Activated T-cell treated with anti-CD3 and anti-CD28 coated beads for 4 hours (primary cell): ENCODE results near the gene TBC1D16.
"Not testable (repeated sequence)": the region's sequence is repeated elsewhere in the genome, so short reads cannot be mapped to it uniquely, and the experiment has no call there.

ENCODE experiments used
- DNase-seq: peaks from one replicate; pipeline ENCODE4 v3.0.0-alpha.2; 2020

Gene TBC1D16

GRCh38 chr17:79971651-79972050 lies 64.0 kb downstream of the TBC1D16 start:
- DNase-seq = no peak

- DNase-seq = no peak
These were observed 65.0 kb downstream of the TBC1D16 start for GRCh38 chr17:79970576-79971068.

GRCh38 chr17:79969906-79970305 lies 65.8 kb downstream of the TBC1D16 start:
- DNase-seq = no peak

DNA sequence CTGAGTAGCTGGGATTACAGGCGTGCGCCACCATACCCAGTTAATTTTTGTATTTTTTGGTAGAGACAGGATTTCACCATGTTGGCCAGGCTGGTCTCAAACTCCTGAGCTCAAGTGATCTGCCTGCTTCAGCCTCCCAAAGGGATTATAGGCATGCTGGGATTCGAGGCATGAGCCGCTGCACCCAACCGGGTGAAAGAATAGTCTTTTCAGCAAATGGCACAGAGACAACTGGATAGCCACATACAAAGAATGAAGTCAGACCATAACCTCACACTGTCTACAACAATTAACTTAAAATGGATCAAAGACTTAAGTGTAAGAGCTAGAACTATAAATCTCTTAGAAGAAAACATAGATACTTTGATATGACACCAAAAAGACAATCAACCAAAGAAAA lies 67.6 kb downstream of the TBC1D16 start:
- no peak for DNase-seq

DNA sequence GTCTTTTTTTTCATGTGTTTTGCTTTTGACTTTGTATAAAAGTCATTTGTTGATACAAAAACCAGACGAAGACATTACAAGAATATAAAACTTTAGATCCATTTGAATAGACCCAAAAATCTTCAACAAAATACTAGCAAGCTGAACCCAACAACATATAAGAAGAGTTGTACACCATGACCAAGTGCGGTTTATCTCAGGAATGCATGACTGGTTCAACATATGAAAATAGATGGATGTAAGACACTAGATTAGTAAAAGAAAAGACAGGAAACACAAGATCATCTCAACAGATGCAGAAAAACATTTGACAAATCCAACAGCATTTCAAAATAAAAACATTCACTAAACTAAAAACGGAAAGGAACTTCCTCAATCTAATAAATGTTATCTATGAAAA lies 69.0 kb downstream of the TBC1D16 start:
- no peak for DNase-seq

- DNase-seq = no peak
These were observed 69.9 kb downstream of the TBC1D16 start for GRCh38 chr17:79965806-79966205.

GRCh38 chr17:79962467-79962866 lies 73.2 kb downstream of the TBC1D16 start:
- DNase-seq = not testable (repeated sequence)

- DNase-seq = not testable (repeated sequence)
These were observed 74.1 kb downstream of the TBC1D16 start for GRCh38 chr17:79961567-79961966.

DNA sequence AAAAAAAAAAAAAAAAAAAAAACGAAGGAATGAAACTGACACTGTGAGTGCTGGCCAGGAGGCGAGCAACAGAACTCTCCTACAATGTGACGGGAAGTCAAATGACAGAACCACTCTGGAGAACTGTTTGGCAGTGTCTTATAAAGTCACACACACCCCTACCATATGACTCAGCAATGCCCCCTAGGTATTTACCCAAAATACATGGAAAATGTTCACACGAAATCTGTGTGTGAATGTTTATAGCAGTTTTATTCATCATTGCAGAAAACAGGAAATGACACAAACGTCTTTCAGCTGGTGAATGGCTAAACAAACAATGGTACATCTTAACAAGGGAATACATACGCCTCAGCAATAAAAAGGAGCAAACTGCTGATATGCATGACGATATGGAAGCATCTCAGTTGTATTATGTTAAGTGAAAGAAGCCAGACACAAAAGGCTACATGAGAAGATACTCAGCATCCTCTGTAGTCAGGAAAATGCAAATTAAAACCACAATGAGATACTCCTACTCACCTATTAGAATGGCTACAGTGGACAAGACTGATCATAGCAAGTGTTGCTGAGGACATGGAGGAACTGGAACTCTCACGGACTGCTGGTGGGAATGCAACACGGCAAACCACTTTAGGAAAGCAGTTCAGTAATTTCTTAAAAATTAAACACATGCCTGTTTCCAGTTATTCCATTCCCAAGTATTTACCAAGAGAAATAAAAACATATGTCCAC lies 74.7 kb downstream of the TBC1D16 start:
- DNase-seq = no peak

DNA sequence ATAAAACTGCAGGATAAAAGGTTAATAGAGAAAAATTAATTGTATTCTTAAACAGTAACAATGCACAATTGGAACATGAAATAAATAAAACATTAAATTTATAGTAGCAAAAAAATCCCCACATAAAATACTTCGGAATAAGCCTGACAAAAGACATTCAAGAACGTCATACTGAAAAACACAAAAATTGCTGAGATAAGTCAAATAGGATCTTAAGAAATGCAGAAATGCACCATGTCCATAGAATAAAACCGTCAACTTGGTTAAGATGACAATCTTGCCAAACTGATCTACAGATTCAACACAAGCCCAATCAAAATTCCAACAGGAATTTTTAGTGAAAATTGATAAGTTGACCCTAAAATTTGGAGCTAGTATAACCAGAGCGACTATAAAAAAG lies 76.6 kb downstream of the TBC1D16 start:
- no peak for DNase-seq

- no peak for DNase-seq
These were observed 78.8 kb downstream of the TBC1D16 start for GRCh38 chr17:79956853-79957252.

DNA sequence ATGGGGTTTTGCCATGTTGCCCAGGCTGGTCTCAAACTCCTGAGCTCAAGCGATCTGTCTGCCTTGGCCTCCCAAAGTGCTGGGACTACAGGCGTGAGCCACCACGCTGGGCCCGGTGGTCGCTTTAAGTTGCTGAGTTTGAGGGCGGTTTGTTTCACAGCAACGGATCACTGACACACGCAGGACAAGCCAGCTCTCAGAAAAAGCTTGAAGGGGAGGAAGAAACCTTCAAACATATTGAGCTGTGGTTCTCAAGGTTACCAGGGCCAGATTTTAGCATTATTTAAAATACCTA lies 79.3 kb downstream of the TBC1D16 start:
- not testable (repeated sequence) for DNase-seq

DNA sequence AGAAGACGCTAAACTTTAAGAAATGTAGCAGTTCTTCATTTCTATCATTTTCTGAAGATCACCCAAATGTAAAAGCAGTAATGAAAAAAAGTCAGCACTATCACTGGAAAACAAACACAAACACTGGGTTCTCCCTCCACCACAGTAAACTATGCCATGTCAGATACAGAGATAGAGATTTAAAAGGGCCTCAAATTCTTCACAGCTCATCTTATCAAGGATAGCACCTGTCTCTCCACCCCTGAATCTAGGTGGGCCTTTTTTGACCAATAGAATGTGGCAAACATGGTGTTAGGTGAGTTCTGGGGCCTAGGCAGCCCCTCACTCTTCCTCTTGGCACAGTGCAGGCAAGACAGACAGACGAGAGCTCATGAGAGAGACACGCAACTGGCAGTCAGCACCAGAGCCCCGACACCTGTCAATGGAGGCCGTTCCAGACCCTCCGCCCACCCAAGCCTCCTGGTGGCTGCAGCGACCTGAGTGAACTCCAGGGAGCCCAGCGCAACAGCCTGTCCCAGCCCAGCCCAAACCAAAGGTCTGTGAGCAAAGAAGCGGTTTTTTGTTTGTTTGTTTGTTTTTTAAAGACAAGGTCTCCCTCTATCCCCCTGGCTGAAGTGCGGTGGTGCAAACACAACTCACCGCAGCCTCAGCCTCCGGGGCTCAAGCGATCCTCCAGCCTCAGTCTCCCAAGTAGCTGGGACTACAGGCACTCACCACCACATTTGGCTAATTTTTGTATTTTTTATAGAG lies 79.8 kb downstream of the TBC1D16 start:
- DNase-seq = no peak

DNA sequence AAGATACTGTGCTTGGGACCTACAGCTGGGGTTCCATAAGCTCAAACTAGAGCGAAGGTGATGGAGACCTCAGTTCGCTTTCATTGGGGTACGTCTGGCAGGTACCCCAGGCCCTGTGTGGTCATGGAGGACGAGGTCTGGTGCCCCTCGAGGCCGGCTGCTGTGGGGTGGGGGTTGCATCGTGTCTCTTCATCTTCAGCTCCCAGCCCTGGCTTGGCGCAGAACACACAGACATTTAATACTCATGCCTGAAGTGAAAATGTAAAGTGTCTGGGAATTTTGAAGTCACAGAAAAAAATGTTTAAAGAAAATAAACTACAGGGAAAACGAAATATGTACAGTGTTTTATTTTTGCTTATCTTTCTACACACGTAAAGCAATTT lies 80.5 kb downstream of the TBC1D16 start:
- DNase-seq = no peak

- DNase-seq = no peak
These were observed 81.1 kb downstream of the TBC1D16 start for GRCh38 chr17:79954281-79955166.

- no peak for DNase-seq
These were observed 82.3 kb downstream of the TBC1D16 start for GRCh38 chr17:79953335-79953734.

GRCh38 chr17:79952901-79953300 lies 82.8 kb downstream of the TBC1D16 start:
- DNase-seq = no peak

DNA sequence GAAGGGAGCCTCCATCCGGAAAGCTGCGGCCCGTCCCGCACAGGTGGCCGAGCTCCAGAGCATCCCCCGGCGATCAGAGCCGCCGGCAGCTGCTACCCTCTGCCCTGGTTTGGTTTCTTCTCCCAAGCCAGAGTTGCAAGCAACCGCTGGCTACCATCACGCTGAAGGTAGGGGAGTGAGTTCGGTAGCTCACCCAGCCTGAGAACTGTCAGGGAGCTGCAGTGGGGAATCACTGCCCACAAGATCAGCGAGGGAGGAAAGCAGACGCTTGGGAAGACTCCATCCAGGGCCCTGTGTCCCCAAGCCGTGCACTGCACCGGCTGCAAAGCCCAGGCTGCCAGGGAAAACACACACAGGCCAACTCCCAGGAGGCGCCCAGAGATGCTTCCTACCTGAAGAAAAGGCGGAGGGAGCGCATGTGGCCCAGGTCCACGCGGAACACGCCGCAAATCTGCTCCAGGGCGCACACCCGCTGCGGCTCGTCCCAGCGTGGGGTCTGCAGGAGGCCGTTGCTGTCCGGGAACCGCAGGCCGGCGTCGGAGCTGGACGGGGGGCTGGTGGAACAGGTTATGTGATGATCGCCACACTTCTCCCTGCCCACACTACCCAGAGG lies 83.3 kb downstream of the TBC1D16 start:
- no peak for DNase-seq

DNA sequence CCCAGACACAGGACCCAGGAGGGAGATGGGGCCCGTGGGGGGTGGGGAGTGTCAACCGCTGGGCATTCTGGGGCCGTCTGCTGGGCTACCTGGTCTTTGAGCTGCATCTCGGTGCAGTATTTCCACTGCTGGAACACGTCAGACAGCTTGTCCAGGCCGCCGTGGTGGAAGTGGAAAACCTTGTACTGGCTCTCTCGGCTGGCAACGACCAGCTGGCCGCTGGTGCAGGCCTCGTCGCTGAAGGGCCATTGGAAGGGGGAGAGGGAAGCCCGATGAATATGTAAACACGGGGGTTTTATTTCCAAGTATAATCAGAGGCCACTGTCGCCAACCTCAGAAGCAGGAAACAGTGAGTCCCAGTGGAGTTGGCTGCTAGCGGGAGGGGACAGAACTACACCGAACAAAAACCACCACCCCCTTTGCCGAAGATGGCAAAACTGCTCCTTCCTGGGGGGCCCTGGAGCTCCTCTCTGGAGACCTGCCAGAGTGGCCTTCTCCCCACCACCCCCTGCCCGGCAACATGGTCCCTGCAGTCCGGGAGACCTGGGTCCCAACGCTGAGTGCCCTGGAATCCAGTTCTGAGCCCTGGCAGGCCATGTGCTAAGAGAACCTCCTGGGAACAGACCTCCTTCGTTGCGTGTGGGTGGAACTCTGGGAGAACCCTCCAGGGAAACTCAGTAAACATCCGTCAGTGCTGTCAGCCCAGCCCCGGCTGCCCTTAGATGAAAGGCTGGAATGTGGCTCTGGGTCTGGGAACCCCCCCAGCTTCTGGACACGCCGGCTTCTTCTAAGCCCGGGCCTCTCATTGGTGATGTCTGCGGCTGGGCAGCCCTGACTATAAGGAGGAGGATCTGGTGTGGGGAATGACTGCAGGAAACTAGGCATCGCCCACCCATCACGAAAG lies 84.1 kb downstream of the TBC1D16 start:
- no peak for DNase-seq

DNA sequence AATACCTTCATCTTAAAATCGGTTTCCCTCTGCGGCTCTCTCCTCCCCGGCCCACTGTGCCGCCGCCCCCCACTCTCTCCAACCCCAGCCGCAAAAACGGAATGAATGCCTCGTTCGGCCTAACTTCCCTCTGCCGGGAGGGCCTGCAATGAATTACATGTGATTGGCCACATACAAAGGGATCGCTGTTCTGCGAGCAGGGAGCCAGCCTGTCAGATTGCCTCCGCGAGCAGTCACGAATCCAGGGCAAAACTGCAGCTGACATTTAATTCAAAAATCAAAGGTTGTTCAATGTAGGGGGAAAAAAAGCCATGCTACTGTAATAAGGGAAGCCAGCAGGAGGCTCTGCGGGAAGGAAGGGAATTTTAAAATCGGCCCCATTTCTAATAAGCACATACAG lies 84.9 kb downstream of the TBC1D16 start:
- DNase-seq = no peak

DNA sequence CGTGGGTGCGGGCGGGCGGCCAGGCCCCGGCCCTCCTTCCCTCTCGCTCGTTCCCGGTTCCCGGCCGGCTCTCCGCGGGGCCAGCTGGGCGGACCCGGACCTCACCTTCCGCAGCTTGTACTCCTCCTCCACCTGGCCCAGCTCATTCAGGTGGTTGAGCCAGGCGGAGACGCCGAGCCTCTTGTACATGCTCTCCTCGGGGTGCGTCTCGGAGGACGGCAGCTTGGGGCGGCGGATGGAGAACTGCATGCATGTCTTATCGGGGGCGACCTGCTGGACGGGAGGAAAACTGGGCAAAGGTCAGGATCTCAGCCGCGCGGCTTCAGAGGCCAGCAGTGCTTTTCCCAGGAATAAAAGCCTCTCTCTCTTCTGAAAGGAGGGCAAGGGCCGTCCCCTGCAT lies 85.4 kb downstream of the TBC1D16 start:
- DNase-seq = no peak

DNA sequence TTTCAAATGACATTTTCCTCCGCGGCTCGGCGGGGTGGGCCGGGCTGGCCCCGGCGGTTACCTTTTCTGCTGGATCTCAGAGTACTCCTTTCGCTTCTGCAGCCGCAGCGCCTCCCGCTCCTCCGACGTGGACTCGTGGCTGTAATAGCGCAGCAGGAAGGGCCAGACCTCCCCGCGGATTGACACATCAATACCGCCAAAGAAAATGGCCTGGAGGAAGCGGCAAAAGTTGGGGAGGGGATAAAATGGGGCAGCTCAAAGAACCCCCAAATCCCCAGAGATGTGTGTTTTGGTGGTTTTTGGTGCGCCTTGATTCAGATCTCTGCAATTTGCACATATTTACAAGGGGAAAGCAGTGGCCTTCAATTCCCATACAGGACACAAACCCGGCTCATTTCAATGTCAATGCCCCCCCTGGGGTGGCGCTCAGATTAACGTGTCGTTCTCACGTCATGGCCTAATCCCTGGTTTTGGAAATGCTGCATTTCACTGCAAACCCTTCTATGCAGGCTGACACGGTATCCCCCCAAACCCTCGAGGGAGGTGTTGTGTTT lies 85.9 kb downstream of the TBC1D16 start:
- no peak for DNase-seq
